Lower leg skin (tissue), 4 donors: Measurements from ENCODE around the gene CFAP97D2. TPM values are rescaled to one million over a fixed set of nuclear protein-coding genes. Genes with fewer than 3 reads are reported as not detected.

Experiments
- DNase-seq, 2 donors: peaks; one replicate each; pipeline ENCODE4 v3.0.0-alpha.2; 2019; ENCODE audit warnings: low spot score in 2 of 2
- H3K4me3 ChIP-seq: fragments of 200-600 bp; sonication (generic); 2 replicates; pipeline ENCODE4 v1.5.1; 2017; ENCODE audit warnings: mild to moderate bottlenecking, low read depth; ENCODE audit not compliant: poor library complexity, severe bottlenecking
- POLR2A ChIP-seq, 2 donors: fragments of 450-650 bp; IDR thresholded peaks; one replicate each; pipeline ENCODE4 v1.6.1; 2016 to 2017; ENCODE audit warnings: antibody characterized with exemption in 2 of 2, mild to moderate bottlenecking in 1 of 2, moderate library complexity in 1 of 2
- WGBS, 2 donors: methylation state at CpG; one replicate each; pipeline ENCODE4 v1.1.5; 2018; 5-methylcytosine and 5-hydroxymethylcytosine counted together
- intact Hi-C: fragments of 100-400 bp; cut with DNase I; formaldehyde crosslinking; loops from one replicate; pipeline ENCODE4 v1.15.0; 2023; ENCODE audit warnings: low total_unique reads
- microRNA-seq, 2 donors: library from miRNA; unstranded; fragments of <30 nt; microRNA quantifications; one replicate each; pipeline ENCODE4, GENCODE V29; 2016; ENCODE audit warnings: borderline replicate concordance in 2 of 2, borderline number of aligned reads in 1 of 2
- total RNA-seq, 4 donors: library from RNA; depleted of rRNA; stranded (reverse); fragments of >200 nt; gene quantifications; one replicate each; pipeline ENCODE4 v1.1.0, GENCODE V29; 2016
- TF ChIP-seq, protein P1 (sequence below), 3 donors: fragments of 450-650 bp; IDR thresholded peaks; one replicate each; pipeline ENCODE4 v1.5.1; 2016; ENCODE audit warnings: antibody characterized with exemption in 3 of 3, mild to moderate bottlenecking in 3 of 3, moderate library complexity in 2 of 3

The CFAP97D2 gene
- total RNA-seq, 4 donors from 2014 or later, result not detected

DNA sequence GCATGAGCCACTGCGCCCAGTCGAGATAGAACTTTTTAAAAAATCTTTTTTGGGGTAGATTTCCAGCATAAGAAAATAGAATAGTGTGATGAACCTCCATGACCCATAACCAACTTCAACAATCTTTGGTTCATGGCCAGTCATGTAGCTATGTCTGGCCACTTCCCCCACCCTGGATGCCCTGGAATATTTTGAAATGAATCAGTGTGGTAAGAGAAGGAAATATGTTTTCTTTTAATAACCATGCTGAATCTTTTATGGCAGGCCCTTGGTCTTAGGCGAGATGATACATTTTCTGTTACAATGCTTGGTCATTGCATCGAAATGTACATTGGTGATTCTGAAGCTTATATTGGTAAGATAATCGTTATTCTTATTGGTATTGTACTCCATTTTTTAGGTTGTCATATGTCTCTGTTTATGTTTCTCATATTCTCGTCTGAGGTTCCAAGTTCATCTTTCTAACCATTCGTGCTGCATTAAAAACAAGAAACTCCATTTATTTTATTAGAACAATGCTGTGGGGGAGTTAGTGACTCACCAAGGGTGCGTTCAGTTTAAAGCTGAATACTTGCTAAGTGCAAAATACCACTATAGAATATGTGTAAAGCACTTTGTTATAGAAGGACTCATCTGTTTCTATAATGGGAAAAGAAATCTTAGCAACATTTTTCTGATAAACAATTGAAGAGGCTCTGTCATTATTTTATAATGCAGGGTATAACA is 86.0 kb downstream of the CFAP97D2 start:
- TF ChIP-seq POLR2A (IDR thresholded peaks at IDR 0.05), result no peak
- TF ChIP-seq, protein P1, sequence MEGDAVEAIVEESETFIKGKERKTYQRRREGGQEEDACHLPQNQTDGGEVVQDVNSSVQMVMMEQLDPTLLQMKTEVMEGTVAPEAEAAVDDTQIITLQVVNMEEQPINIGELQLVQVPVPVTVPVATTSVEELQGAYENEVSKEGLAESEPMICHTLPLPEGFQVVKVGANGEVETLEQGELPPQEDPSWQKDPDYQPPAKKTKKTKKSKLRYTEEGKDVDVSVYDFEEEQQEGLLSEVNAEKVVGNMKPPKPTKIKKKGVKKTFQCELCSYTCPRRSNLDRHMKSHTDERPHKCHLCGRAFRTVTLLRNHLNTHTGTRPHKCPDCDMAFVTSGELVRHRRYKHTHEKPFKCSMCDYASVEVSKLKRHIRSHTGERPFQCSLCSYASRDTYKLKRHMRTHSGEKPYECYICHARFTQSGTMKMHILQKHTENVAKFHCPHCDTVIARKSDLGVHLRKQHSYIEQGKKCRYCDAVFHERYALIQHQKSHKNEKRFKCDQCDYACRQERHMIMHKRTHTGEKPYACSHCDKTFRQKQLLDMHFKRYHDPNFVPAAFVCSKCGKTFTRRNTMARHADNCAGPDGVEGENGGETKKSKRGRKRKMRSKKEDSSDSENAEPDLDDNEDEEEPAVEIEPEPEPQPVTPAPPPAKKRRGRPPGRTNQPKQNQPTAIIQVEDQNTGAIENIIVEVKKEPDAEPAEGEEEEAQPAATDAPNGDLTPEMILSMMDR (IDR thresholded peaks at IDR 0.05), result no peak
- intact Hi-C loops, result no loop called here
- WGBS, 2 donors, result 91 to 93% methylated on average over 8 of the region's 8 CpGs
- no peak overlapping the region for H3K4me3 ChIP-seq
- DNase-seq, result no peak

DNA sequence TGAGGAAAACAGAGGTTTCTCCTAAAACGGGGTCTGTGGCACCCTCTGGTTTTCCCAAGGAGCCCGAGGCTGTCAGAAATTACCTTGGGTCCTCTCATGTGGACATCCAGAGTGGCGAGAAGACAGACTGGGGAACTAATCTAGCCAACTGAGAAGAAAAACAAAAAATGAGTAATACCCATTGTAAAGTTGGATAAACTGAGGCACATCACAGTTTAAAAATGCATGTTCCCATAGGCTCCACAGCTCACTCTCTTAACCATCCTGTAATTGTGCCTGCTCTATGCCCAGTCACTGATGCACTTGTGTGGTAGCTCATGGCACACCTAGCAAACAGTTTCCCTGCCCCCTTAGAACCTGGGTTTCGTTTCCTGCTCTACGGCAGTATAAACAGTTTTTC is 87.2 kb downstream of the CFAP97D2 start:
- WGBS, 2 donors, result 95 to 96% methylated on average over 5 of the region's 5 CpGs
- intact Hi-C loops, result no loop called here
- no peak overlapping the region for H3K4me3 ChIP-seq
- TF ChIP-seq POLR2A (IDR thresholded peaks at IDR 0.05), result no peak
- TF ChIP-seq, protein P1 (IDR thresholded peaks at IDR 0.05), result no peak
- DNase-seq, result no peak

DNA sequence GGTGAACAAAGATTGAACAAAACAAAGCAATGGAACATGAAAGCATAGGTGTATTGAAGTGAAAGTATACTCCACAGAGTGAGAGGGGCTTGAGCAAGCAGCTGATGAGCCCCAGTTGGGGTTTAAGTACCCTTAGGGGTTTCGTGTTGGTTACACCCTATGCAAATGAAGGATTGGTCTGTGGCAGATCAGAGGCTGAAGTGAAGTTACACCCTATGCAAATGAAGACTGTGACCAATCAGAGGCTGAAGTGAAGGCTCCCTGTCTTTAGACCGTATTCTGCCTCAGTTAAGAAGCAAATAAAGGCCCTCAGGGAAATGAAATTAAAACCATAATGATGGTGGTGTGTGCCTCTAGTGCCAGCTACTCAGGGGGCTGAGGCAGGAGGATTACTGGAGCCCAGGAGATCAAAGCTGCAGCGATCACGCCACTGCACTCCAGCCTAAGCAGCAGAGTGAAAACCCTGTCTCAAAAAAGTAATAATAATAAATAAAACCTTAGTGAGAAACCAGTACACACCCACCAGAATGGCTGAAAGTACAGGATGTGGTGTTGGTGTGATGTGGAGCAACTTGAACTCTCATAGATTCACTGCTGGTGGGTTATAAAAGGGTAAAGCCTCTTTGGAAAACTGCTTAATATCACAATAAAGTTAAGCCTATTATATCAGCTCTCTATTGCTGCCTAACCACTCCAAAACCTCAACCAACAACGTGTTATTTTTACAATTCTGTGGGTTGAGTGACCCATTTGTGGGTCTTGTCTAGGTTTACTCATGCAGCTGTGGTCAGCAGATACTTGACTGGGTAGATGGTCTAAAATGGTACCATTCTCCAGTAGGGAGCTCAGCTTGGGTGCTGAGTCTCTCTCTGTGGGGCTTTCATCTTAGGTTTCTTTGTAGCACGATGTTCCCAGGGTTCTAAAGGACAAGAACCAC is 89.6 kb downstream of the CFAP97D2 start:
- DNase-seq, result no peak
- WGBS, 2 donors, result 91 to 95% methylated on average over 6 of the region's 6 CpGs
- intact Hi-C loops, result no loop called here
- TF ChIP-seq POLR2A (IDR thresholded peaks at IDR 0.05), result no peak
- TF ChIP-seq, protein P1 (IDR thresholded peaks at IDR 0.05), result no peak
- H3K4me3 ChIP-seq, result no peak overlapping the region

DNA sequence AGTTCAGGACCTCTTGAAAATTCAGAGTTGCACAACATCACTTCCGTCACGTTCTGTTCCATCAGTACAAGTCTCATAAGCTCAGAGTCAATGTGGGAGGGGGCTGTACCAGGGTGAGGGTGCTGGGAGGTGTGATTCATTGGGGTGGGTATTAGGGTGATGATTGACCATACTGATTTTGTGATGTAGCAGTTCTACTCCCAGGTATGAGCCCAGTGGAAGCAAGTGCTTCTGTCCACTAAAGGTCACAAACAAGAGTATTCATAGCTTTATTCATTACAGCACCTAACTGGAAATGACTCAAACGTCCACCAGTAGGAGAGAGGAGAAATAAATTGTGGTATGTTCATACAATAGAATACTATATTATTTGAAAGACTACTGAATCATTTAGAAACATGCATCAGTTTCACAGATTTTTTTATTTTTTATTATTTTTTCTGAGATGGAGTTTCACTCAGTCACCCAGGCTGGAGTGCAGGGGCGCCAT is 90.3 kb downstream of the CFAP97D2 start:
- intact Hi-C loops, result no loop called here
- H3K4me3 ChIP-seq, result no peak overlapping the region
- WGBS, 2 donors, result 85 to 86% methylated on average over 4 of the region's 4 CpGs
- TF ChIP-seq, protein P1 (IDR thresholded peaks at IDR 0.05), result no peak
- DNase-seq, result no peak

Small RNA genes lying within 50 kb of the gene (microRNA-seq; reads per million reads assigned to microRNA genes)
- gene MIR548AR, result 0 reads per million in 2 donors

Other genes with a start within 250 kb of the CFAP97D2 start
- gene C13orf46, start 205.2 kb upstream of the CFAP97D2 start, total RNA-seq, result 1 to 10 TPM in 1 of 4 donors, under 1 TPM in 2, not detected in 1; 0.13 to 1.4 (median 0.13) TPM
- gene RASA3, start 46.6 kb upstream of the CFAP97D2 start, total RNA-seq, result 10 to 100 TPM; 12.9 to 30.5 (median 24.2) TPM
- gene CDC16, start 55.6 kb downstream of the CFAP97D2 start, total RNA-seq, result 10 to 100 TPM; 39.5 to 85.6 (median 41.4) TPM
- gene UPF3A, start 102.3 kb downstream of the CFAP97D2 start, total RNA-seq, result 10 to 100 TPM; 20.5 to 33.4 (median 24.6) TPM
- 10 to 100 TPM; 18.0 to 21.0 (median 19.7) TPM for gene CHAMP1, start 135.2 kb downstream of the CFAP97D2 start, total RNA-seq